DOHH2 (cell line): ENCODE data around the gene SLC38A9.

Experiments used
- CTCF ChIP-seq: fragments of 200-600 bp; sonication (generic); IDR thresholded peaks from one replicate; pipeline ENCODE4 v1.5.1; 2014; ENCODE audit warnings: antibody characterized with exemption, mild to moderate bottlenecking, low read depth, low read length; ENCODE audit not compliant: poor library complexity, severe bottlenecking
- EZH2phosphoT487 ChIP-seq: fragments of 200-600 bp; sonication (generic); IDR thresholded peaks from 2 replicates; pipeline ENCODE4 v1.6.1; 2017; ENCODE audit warnings: borderline replicate concordance, mild to moderate bottlenecking, antibody characterized with exemption, low read length, moderate library complexity, mixed read lengths

DNA sequence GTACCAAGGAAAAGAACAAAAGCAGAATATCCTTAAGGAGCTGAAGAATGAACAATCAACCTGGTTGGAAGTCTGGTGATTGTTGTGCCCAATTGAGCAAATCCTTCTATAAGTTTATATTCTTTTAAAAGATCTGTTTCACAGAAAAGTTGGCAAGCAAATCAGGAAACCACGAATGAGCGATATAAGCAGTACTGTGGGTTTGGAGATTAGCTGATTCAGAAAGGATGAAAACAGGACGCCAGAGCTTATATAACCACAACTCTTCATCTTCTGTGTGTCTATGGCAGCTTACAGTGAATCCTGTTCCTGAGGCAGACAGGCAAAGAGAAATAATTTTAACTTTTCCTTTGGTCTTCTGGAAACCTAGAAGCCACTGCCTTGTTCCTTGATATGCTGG, 61.7 kb downstream of the SLC38A9 start:
- TF ChIP-seq CTCF = no peak
- no peak for TF ChIP-seq EZH2phosphoT487
